MM.1S (cell line): ENCODE data around the gene SMYD2.

Experiments
- CTCF ChIP-seq: fragments of 300-600 bp; sonication (generic); IDR thresholded peaks from 2 replicates; pipeline ENCODE4 v1.5.1; 2016; ENCODE audit warnings: antibody characterized with exemption, low read length, mixed read lengths
- EZH2 ChIP-seq: fragments of 300-600 bp; sonication (generic); optimal IDR thresholded peaks from 2 replicates; pipeline ENCODE3; 2017; ENCODE audit warnings: low read depth, mild to moderate bottlenecking, antibody characterized with exemption, low read length, mixed read lengths
- EZH2phosphoT487 ChIP-seq: fragments of 300-600 bp; sonication (generic); IDR thresholded peaks from 2 replicates; pipeline ENCODE4 v1.6.1; 2018; ENCODE audit warnings: antibody characterized with exemption, low read length

DNA sequence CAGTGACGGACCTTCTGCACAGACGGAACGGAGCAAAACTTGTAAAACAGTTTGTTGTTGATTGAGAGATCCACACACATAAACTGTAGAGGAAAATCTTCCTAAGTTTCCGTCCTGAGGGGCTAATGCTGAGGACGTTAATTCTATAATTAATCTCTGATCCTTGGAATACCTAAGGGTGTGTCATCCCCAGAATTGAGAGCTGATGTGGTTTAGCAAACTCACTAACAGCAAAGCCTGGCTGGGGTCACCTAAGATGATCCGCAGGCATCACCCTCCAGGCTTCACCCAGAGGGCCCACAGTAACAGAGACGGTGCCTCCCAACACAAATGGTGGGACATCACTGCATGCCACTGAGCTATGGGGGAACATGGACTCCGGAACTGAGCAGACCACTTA is 97.5 kb downstream of the SMYD2 start:
- TF ChIP-seq CTCF (no peak), EZH2phosphoT487 (no peak), EZH2 (no peak)
